GM19099 (cell line): Measurements from ENCODE around the gene FUT7.

ENCODE experiments used
- POLR2A ChIP-seq: IDR thresholded peaks from 3 replicates; pipeline ENCODE4 v1.6.1; 2011; ENCODE audit warnings: low read depth; ENCODE audit not compliant: insufficient read length; ENCODE audit errors: extremely low read depth

Gene FUT7

DNA sequence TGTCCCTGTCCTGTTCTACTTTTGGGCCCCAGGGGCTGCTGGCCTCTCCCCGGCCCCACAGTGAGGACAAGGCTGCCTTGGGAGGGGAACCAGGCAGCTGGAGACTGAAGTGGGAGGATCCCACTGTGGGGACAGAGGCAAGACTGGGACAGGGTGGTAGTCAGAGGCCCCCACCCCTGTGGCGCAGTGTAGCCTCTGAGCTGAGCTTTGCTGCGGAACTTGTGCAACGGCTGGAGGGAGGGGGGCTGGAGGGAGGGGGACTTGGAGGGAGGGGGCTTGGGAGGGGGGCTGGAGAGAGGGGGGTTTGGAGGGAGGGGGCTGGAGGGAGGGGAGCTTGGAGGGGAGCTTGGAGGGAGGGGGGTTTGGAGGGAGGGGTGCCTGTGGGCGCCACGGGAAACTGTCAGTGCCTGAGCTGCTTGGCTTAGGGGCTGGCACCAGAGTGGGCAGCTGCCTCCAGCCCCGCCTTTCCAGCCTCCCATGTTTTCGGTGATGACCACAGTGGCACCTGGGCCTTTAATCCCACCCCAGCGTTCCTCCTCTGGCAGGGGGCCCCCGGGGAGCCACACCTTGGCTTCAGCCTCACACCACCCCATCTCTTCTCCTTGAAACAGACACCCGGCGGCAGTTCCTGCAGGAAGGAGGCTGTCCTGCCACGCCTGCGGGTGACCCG, 2.3 kb upstream of the FUT7 start:
- TF ChIP-seq POLR2A: no peak

GRCh38 chr9:137032858-137033257, 970 bp upstream of the FUT7 start:
- TF ChIP-seq POLR2A: no peak

- no peak for TF ChIP-seq POLR2A
Observed at GRCh38 chr9:137030538-137031527, 1.1 kb downstream of the FUT7 start.

DNA sequence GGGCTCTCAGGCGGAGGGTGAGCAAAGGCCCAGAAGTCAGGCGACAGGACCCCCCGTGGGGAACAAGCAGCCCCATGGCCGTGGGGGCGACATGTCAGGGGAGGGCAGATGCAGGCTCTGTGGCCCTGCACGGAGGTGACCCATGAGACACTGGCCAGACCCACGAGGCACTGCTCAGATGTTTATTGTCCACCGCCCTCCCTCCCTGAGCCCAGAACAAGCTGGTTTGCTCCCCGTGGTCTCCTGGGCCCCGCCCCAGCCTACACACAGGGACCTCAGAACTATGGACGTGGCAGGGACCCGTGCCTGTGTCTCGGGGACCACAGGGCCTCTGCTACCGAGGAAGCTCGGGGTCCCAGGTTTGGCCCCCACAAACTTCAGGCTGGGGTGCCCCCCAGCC, 1.9 kb downstream of the FUT7 start:
- no peak for TF ChIP-seq POLR2A

- TF ChIP-seq POLR2A: no peak
Observed at GRCh38 chr9:137029058-137029936, 2.6 kb downstream of the FUT7 start.

GRCh38 chr9:137028263-137029057, 3.4 kb downstream of the FUT7 start:
- TF ChIP-seq POLR2A: no peak

GRCh38 chr9:137027369-137028262, 4.3 kb downstream of the FUT7 start, which contains the start of gene ABCA2:
Gene ABCA2, minus strand, starts transcription at chr9:137028237. Its CDS starts 97 bp downstream, at chr9:137028140.
- no peak for TF ChIP-seq POLR2A

DNA sequence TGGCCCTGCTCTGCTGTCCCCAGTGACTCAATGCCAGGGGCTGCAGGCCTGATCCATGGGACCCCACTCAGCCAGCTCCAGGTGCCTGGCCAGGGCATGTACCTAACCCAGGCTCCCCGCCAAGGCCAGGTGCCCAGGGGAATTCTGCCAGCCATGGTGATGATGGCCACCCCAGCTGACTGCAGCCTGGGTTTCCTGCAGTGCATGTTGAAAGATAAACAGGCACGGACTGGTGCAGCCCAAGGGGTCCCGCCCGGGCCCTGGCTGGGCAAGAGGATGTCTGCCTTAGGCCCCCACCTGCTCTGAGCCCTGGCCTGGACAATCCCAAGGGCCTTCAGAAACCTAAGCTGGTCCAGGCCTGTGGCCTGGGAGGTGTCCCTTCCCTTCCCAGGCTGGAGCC, 5.1 kb downstream of the FUT7 start:
- TF ChIP-seq POLR2A: no peak

DNA sequence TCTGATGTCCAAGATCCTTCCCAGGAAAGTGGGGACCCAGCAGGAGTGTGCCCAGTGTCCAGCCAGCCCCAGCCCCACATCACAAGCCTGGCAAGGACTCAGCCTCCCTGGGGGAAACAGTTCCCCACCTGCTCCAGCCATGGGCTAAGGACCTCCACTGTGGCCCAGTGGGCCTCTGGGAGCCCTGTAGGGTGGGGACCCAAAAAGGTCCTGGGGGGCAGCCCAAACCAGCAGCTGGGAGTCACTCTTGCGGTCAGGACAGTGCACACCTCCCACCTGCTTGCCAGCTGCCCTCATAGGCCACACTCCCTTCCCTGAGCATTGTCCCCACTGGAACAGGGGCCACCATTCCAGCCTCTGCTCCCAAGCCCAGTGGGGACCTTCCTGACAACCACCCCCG, 5.5 kb downstream of the FUT7 start:
- TF ChIP-seq POLR2A: no peak

- no peak for TF ChIP-seq POLR2A
Observed at GRCh38 chr9:137025517-137025966, 6.3 kb downstream of the FUT7 start.

- TF ChIP-seq POLR2A: no peak
Observed at GRCh38 chr9:137023583-137023991, 8.3 kb downstream of the FUT7 start.

DNA sequence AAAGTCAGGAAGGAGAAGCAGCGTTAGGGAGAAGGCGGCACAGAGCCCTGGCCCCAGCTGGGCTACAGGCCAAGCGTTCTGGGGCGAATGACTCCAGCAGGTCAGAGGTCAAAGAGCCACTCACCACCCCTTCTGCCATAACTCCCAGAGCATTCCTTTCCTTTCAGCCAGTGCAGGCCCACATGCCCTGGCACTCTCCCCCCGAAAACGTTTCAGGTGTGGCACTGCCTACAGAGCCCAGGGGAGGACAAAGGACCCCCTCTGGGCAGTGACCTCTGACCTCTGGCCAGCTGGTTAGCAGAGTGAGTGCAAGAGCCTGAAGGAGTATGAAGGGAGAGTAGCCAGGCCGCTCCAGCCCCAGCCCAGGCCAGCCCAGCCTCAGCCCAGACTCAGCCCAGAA, 8.7 kb downstream of the FUT7 start:
- TF ChIP-seq POLR2A: no peak

- TF ChIP-seq POLR2A: no peak
Observed at GRCh38 chr9:137022662-137023008, 9.3 kb downstream of the FUT7 start.

DNA sequence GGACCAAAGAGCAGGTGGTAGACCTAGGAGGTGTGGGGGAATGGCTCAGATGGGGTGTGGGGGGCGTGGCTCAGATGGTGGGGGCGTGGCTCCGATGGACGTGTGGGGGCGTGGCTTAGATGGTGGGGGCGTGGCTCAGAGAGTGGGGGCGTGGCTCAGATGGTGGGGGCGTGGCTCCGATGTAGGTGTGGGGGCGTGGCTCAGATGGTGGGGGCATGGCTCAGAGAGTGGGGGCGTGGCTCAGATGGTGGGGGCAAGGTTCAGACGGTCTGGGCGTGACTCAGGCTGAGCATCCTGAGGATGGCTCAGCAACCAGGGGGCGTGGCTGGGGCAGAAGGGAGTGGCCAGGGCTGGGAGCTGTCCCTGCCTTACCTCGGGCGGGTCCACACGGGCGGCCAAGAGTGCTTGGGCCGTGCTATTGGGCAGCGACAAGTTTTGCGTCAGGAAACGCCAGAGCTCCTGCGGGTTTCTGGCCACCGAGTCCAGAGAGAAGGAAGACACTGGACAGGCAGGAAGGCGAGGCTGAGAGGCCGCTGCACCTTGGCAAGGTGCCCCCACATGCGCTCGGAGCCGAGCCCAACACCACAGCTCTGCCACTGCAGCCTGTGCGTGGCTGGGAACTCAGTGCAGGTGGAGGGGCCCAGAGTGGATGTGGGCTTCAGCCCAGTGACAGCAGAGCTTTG, 9.8 kb downstream of the FUT7 start:
- no peak for TF ChIP-seq POLR2A
